ENCODE results near the gene ELF2.
"Not testable (repeated sequence)": the region's sequence is repeated elsewhere in the genome, so short reads cannot be mapped to it uniquely, and the experiment has no call there.

The ELF2 gene

DNA sequence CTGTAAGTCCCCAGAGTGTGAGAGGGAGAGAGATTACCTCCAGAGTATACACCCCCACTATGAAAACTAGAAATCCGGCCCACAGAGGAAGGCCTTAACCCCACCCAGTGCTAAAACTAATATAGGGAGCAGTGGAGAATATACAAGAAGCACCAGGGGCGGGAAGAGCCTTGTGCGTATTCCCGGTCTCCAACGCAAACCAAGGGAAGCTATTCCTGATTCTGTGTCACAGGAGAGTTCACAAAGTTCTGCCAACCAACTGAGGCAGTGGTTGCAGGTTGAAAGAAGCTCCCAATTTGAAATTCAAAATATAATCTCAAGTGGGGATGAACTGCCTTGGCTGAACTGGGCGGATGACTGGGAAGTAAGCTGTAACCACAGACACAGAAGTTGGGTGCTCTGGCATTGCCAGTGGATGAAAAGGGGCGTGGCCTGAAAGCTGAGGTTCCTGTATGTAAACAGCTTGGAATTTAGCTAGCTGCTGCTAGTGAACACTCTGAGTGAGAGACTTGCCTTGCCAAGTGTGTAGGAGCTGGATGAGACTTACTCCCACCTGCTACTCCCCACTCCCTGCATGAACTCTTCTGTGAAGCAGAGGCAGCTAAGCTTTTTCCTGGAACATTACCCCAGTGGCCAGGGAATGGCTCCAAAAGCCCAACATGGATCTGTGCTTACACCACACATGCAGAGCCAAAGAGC lies 32.7 kb downstream of the ELF2 start:
- no peak for DNase-seq (ENCODE audit: low spot score)

DNA sequence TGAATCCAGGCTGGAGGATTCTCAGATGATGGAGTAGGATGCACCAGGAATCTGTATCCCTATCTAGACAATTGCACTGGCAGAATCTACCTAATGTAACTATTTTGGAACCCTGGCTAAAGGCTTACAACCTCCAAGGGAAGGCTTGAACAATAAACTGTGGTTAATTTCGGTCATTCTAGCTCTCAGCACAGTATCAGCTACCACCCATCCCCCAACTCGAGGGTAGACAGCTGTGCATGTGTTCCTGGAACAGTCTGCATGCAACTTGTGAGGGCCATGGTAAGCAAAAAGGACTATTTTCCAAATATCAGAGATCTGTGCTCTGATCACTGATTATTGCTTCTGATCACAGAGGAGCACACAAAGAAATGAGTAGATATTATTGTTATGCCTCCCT lies 34.0 kb downstream of the ELF2 start:
- no peak for DNase-seq (ENCODE audit: low spot score)

DNA sequence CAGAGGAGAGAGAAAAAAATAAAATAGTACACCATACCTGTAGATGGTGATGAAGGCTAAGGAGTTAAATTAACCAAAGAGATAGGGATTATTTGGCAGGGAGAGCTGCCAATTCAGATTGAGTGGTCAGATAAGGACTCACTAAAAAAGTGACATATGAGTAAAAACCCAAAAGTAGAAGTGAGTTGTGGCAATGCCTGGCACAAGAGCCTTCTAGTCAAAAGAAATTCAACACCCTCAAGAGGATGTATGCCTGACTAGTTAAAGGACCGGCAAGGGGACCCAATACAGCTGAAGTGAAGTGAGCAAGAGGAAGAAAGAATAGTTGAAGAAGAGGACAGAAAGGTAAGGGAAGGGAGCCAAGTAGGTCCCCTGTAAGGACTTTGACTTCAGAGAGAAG lies 34.9 kb downstream of the ELF2 start:
- no peak for DNase-seq (ENCODE audit: low spot score)

DNA sequence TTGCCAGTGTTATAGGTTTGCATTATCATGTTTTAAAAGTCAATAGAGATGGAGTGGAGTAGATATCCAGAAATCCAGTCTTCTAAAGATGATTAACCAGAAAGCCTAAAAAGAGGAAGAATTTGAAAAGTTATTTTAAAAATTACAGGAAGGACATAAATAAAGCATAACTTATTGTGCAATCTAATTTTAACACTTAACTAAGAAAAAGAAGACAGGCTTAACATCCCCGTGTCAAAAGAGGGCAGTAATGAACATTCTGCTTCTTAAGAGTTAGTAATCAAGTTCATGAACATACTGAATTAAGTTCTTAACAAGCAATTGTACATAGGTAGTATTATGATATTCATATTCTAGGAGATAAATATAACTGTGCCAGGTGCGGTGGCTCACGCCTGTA lies 39.3 kb downstream of the ELF2 start:
- no peak for DNase-seq (ENCODE audit: low spot score)

DNA sequence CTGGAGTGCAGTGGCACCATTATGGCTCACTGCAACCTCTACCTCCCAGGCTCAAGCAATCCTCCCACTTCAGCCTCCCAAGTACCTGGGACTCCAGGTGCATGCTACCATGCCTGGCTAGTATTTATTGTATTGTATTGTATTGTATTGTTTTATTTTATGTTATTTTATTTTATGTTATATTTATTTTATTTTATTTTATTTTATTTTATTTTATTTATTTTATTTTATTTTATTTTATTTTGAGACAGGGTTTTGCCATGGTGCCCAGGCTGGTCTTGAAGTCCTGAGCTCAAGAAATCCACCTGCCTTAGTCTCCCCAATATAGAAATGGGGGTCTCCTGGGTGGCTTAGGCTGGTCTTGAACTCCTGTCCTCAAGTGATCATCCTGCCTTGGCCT lies 42.6 kb downstream of the ELF2 start:
- no peak for DNase-seq (ENCODE audit: low spot score)

DNA sequence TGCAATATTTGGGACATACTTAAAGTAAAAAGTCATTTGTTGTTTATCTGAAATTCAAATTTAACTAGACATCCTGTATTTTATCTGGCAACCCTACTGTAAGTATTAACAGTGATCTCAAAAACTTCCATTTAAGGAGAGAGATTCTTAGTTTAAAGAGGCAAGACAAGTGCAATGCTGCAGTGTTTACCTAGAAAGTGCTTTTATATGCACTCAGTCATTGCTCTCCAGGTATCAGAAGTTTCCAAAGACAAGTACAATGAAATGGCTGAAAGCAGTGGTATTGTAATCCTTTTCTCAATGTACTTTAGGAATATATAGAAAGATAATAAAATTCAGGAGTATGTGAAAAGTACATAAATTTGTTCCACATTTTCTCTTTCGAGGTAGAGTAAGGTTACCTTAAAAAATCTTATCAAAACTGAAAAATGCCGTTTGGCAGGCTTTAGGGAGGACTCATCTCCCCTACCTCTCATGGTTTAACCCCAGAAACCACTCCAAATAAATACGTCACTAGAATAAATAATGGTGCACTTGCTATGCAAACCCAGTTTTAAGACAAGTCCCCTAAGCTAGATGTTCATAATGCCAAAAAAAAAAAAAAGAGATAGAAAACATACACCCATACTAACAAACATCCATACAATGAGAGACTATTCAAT lies 45.7 kb downstream of the ELF2 start:
- DNase-seq (ENCODE audit: low spot score): no peak

DNA sequence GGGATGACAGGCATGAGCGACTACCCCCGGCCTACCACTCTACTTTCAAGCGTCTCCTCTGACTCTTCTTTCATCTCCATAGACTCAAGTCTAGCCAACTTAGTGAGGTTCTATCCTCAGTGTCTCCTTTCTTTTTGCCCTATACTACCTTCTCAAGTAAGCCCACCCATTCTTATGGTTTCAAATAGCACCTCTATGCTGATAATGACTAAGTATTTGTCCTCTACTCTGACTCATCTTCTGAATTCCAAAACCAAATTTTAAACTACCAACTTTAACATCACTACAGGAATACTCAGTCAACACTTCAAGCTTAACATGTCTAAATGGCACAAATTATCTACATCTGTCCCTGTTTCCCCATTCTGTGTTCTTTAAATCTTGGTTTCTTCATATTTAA lies 47.8 kb downstream of the ELF2 start:
- DNase-seq (ENCODE audit: low spot score): no peak

DNA sequence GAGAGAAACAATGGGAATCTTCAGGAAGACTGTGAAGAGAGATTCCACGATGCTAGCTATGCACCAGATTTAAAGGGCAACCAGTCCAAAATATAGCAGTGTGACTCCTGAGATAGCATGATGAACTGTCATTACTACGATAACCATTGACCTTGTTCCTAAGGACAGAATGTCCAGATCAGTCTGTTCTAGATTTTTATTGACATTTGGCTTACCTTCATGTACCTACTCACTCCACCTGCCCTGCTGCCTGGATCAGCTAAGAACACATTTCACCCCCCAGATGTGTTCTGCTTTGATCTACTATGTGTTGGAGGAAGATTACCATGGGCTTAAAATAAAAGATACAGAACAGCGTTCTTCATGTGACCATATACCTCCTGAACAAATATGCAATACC lies 50.1 kb downstream of the ELF2 start:
- DNase-seq (ENCODE audit: low spot score): no peak

DNA sequence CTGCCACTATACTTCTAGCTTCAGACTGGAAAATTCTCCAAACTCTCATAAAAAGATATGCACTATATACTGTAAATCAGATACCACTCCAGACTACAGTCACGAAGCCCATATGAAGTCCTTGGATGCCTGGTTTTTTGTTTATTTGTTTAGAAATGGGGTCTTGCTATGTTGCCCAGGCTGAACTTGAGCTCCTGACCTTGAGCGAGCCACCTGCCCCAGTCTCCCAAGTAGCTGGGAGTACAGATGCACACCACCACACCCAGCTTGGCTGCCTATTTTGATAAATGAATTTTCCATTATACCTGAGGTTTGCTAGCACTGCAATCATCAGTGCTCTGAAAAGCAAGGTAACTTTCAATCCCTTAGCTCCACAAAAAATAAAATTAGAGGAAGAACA lies 53.1 kb downstream of the ELF2 start:
- DNase-seq (ENCODE audit: low spot score): no peak

DNA sequence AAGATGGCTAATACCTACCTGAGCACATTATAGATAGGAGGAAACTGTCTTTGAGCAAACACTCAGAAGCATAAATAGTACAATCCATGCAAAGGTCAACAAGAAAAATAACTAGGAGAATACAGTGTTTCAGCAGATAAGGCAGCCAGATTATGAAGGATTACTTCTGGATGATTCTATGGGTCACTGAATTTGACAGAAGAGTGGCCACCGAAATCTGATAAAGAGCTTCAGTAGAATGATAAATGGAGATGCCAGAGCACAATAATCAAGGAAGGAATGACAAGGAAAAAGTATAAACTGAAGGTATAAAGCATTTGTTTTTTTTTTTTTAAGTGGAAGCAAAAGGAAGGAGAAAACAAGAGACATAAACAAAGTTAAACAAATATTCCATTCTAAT lies 58.7 kb downstream of the ELF2 start:
- DNase-seq (ENCODE audit: low spot score): no peak

DNA sequence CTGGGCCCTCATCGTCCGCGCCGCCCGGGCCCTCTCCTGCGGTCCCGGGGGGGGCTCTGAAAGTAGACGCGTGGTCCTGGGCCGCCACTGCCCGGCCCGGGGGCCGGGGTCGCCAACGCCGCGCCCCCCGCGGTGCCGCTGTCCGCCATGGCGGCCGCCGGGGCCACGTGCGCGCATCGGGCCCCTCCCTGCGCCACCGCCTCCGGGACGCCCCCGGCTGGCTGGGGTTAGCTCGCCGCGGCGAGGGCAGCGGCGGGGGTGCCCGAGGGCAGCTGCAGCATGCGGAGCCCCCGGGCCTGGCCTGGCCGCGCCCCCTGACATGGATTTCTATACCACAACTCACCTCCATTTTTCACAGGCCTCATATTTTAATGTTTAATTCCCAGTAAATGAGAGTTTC lies 61.8 kb downstream of the ELF2 start:
- no peak for DNase-seq (ENCODE audit: low spot score)

DNA sequence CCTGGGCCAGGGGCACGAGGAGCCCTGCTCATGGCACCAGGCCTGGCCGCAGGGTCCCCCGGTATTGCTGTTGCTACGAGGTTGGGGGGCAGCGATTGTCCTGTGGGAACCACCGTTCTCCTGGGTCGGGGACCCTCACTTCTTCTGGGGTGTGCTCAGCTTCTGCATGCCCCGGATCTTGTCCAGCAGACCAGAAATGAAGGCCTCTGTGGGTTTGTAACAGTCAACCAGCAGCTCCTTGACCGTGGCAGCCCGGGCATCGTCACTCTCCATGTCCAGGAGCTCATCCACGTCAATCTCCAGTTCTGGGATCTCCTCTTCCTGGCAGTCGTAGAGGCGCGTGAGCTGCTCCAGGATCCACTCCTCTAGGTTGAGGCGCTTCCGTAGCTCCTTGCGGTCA lies 62.2 kb downstream of the ELF2 start:
- not testable (repeated sequence) for DNase-seq (ENCODE audit: low spot score)

DNA sequence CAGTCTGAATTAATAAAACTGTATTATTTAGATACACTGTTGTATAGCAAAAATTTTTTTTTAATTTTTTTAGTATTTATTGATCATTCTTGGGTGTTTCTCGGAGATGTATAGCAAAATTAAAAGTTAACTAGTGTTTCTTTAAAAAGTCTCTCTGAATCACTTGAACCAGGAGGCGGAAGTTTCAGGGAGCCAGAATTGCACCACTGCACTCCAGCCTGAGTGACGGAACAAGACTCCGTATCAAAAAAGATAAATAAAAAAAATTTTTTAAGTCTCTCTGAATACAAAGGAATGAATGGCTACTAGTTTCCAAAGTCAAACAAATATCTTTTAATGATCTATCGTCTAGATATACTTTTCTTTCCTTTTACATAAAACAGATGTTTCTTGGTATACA lies 64.4 kb downstream of the ELF2 start:
- no peak for DNase-seq (ENCODE audit: low spot score)

DNA sequence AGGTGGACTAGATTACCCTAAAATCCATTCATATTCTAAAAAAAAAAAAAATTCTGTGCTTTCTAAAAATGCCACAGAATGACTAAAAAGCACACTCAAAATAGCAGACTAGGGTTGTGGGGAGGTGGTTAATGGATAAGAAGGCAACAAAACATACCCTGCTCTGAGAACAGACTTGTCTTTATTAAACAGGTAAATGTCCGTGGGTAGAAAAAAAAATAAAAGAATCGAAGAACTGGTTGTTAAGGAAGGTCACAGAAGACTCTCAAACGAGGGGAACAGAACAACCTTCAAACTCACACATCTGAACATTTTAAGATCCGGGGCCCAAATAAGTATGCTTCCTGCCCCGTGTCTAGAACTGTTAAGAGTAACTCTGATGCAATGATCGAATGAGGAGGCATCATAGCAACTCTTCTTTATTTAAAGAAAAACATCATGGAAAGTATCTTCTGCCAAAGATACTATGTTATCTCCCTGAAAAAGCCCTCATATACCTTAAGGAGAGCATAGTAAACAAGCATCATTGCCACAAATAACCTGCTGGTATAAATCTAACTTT lies 68.4 kb downstream of the ELF2 start:
- DNase-seq (ENCODE audit: low spot score): no peak

DNA sequence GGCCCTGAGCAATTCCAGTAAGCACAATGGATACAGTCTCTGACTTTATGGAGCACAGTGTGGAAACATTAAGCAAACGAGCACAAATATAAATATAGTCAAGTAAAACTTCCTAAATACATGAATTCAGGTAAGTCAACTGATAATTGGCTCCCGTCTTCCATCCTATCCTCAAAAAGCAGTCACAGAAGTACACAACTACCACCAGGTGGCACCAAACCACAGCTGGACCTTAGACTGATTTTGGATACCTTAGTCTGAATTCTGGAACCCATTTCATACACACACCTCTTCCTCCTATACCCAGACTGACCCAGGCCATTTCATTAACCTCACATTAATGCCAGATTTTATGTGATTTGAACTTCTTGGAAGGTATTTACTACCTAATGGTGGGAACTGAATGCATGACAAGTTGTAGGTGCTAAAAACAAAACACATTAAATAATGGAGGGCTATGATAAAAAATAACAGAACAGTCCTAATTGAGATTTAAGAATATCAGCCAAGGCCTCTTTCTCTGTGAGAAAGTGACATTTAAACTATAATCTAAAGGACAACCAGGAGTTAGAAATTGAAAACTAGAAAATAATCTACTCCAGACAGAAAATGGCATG lies 77.5 kb downstream of the ELF2 start:
- peak; percentile 80 for DNase-seq (ENCODE audit: low spot score)

DNA sequence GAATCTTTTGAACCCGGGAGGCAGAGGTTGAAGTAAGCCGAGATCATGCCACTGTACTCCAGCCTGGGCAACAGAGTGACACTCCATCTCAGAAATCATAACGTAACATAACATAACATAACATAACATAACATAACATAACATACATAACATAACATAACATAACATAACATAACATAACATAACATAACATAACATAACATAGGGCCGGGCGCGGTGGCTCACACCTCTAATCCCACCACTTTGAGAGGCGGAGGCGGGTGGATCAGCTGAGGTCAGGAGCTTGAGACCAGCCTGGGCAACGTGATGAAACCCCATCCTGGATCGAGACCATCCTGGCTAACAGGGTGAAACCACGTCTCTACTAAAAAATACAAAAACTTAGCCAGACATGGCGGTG lies 84.7 kb downstream of the ELF2 start:
- no peak for DNase-seq (ENCODE audit: low spot score)

DNA sequence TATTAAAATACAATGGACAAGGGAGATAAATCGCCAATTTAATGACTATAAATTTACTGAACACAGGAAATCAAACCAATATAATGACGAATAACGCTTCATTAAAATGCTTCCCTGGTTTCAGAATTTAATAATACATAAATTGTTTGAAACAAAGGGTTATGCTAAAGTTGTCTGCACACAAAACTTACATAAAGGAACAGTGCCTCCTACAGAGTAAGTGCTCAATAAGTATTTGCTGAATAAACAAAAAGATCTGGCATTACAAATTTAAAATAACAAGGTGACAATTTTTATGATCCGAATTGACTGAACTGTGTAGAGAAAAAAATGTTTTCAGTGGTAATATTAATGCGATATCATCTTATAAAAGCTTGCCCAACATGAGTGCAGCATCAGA lies 91.9 kb downstream of the ELF2 start:
- DNase-seq (ENCODE audit: low spot score): peak; percentile 25

DNA sequence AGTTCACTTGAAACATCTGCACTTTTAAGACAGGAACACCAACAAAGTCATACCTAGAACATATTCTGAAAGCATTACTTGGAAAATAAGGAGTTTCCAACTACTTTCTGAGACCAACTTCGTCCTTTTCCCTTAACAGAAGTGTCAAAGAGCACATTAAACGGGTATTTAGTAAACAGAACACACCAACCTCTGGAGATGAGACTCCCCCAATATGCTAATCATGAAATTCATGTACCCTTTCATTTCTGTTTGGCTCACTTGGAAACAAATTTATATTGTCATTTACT lies 92.3 kb downstream of the ELF2 start:
- peak; percentile 16 for DNase-seq (ENCODE audit: low spot score)

DNA sequence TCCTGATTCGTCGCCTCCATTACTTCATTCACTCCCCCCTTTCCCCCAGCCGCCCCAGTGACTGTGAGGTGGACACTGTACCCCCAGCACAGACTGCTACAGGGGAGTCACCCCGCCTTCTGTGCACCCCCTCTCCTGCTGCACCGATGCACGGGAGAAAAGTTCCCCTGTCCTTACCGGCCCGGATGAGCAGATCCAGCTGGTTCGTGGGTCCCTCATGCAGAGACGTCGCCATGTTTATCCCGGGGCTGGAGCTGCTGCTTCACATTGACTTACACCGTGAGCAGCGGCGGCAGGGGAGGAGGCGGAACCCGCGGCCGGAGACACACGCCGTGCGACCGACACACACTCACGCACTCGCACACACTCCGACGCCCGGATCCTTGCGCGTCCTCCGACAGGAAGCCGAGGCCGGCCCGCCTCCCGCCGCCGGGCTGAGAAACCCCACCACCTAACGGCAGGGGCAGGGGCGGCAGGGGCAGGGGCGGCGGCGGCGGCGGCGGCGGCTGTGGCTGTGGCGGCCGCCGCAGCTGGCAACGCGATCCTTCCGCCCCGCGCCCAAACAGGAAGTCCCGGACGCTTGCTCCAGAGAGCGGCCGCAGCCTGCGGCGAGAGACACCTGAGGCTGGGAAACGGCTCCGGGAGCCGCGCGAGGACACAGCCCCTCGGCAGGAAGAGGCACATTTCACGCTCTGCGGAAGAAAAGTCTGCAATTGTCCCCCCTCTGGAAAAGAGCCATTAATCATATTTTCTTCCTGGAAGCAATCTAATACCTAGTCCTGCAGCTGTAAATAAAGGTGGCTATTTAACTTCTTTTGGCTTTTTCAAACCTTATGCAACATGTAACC lies 92.8 kb downstream of the ELF2 start:
- DNase-seq (ENCODE audit: low spot score): peak; percentile 81

DNA sequence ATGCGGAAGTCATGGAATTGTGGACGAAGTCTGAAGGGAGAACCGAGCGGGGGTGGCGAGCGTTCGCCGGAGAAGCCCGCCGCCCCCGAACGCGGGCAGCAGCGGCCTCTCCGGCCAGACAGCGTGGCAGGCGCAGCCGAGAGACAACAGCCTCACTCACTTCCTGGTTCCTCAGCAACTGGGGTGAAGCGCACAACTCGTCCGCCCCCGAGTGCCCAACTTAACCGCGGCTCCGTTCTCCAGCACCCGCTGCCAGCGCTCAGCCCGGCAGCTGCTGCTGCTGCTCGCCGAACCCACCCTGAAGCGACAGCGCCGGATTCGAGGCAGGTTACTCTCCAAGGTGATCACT lies 93.4 kb downstream of the ELF2 start:
- DNase-seq (ENCODE audit: low spot score): peak; percentile 57

DNA sequence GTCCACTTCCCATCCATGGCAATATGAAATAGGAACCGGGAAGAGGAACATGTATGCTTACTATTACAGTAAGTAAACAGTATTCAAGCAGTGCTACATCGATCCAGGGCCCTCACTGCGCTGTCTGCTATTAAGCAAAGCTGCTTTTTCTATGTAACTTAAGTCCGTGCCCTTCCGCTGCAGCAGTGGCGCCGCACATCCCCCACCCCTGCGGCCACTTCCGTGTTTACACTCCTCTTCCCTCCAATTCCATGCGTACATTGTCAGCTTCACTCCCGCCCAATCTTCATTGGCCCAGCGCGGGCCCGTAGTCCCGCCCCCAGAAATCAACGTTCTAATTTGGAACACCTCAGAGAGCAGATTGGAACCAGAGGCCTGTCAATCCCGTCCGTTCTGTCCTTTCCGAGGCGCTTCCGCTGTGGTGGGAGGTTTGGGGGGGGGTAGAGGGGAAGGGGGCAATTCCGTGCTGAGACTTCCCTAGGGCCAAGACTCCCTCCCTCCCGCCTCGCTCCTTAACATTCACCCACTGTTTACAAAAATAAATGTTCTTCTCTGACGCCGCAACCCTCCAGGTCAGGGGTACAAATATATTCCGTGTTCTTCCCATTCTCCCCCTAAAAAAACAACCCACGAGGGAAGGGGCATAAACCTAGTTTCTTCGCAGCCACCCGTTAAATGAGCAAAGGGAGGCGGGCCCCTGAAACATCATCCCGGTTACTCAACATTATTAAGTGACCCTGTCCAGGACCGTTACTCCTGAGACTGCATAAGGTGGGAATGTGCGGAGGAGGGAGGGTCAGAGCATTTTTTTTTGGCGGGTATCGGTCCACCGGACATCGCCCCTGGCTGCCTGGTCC lies 94.0 kb downstream of the ELF2 start:
- peak; percentile 93 for DNase-seq (ENCODE audit: low spot score)

DNA sequence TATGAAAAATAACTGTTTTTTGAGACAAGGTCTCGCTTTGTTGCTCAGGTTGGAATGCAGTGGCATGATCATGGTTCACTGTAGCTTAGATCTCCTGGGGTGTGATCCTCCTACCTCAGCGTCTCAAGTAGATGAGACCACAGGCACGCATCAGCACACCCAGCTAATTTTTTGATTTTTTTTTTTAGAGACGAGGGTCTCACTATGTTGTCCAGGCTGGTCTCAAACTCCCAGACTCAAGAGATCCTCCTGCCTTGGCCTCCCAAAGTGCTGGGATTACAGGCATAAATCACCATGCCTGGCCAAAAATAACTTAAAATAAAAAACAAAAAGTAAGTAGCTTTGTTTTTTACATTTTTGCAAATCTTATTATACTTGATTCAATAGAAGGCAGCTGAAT lies 98.1 kb downstream of the ELF2 start:
- DNase-seq (ENCODE audit: low spot score): no peak
